Measurements from ENCODE around the gene ITGA4. TPM values are rescaled to one million over a fixed set of nuclear protein-coding genes. Genes with fewer than 3 reads are reported as not detected.

ITGA4 gene
- total RNA-seq, 1 donor from 2014 or later: 0.90 TPM

DNA sequence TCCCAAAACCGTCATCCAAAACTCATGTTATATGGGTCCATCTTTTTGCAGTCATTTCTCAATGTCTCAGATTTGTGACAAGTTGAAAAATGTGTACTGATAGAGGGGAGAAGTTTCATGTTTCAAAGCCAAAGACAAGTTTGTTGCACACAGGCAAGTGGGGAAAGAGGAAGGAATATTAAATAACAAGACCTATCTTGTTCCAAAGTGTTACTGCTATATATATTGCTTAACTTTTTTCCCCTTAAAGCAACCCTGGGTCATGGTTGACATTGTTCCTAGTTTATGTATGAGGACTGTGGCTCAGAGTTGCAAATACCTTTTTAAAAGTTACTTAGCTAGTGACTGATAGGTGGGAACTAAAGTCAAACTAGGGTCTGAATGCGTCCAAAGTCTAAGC lies 1.7 kb downstream of the ITGA4 start:
- no peak for DNase-seq (ENCODE audit: low read depth in 2 of 2)

DNA sequence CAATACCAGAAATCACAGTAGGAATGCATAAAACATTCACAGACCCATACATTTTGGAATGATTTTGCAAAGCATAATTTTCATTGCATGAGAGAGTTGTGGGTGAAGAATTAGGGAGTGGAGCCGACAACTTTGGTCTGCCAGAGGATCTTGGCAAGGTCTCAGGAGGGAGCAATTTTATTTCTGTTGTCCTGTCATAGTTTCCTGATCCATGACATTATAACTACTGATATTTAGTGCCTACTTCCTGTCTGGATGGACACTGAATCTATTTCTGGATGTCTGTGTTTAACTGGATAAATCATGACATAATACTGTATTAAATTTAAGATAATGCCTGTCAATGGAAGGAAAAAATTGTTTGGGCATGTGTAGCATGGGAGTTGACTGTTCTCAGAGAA lies 2.4 kb downstream of the ITGA4 start:
- DNase-seq (ENCODE audit: low read depth in 2 of 2): peak in 1 of 2 donors; percentile 34

GRCh38 chr2:181461056-181461997 lies 4.1 kb downstream of the ITGA4 start:
- DNase-seq (ENCODE audit: low read depth in 2 of 2): no peak

GRCh38 chr2:181462033-181462432 lies 4.8 kb downstream of the ITGA4 start:
- no peak for DNase-seq (ENCODE audit: low read depth in 2 of 2)

DNA sequence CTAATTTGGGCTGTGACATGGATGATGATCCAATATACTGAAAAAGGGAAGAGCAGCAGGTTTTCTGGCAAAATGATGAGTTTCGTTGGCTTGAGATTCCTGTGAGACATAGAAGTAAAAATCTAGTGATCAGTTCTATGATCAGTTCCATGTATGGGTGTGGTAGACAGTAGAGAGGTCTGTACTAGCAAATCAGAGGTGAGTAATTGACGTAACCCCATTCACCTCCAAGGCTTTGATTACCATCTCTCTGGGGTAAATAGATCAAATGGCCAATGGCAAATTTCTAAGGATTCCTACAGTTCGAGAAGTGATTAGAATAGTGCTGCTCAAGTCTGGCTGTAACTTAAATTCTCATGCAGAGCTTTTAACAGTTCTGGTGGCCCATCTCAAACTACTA lies 6.4 kb downstream of the ITGA4 start:
- DNase-seq (ENCODE audit: low read depth in 2 of 2): no peak

DNA sequence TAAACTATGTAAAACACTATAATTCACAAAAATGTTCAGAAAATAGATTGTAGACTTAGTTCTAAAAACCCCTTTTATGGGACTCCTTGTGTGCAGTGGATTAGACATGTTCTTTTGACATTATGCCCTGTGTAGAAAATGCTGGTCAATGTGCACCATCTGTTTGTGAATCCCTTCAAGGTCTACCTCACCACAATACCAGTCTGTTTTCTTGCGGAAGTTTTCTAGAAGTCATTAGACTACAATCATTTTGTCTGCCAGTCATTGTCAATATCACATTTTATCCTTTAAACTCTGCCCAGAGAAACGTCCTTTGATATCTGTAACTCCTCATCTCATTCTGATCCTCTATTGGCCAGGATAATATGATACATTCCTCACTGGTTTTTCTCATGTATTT lies 7.8 kb downstream of the ITGA4 start:
- DNase-seq (ENCODE audit: low read depth in 2 of 2): no peak

DNA sequence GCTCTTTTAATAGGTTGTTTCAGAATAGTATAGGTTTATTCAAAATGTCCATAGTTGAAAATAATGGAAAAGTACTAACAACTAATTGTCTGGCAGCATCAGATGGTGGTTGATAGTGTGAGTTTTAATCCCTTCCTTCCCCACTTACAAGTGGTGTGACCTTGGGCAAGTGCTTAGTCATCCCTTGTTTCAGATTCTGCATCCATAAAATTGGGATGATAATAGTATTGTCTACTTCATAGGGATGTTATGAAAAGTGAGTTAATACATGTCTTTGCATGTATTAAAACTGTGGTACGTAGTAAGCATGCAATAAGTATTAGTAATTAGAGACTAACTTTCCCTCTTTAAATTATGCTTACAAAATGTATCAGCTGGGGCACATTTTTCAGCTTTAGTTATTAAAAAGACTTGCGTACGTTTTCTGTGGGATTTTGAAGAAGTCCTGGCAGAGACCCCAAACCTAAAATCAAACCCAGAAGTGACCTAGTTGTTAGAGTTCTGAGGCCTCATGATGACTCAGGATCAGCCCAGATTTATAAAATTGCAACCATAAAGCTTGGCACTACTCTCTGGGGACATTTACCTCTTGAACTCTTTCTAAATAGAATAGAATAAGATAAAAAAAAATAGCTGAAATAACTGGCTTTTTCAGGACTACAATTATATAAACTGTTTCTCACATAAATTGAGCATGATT lies 8.6 kb downstream of the ITGA4 start:
- peak in 1 of 2 donors; percentile 6 for DNase-seq (ENCODE audit: low read depth in 2 of 2)

DNA sequence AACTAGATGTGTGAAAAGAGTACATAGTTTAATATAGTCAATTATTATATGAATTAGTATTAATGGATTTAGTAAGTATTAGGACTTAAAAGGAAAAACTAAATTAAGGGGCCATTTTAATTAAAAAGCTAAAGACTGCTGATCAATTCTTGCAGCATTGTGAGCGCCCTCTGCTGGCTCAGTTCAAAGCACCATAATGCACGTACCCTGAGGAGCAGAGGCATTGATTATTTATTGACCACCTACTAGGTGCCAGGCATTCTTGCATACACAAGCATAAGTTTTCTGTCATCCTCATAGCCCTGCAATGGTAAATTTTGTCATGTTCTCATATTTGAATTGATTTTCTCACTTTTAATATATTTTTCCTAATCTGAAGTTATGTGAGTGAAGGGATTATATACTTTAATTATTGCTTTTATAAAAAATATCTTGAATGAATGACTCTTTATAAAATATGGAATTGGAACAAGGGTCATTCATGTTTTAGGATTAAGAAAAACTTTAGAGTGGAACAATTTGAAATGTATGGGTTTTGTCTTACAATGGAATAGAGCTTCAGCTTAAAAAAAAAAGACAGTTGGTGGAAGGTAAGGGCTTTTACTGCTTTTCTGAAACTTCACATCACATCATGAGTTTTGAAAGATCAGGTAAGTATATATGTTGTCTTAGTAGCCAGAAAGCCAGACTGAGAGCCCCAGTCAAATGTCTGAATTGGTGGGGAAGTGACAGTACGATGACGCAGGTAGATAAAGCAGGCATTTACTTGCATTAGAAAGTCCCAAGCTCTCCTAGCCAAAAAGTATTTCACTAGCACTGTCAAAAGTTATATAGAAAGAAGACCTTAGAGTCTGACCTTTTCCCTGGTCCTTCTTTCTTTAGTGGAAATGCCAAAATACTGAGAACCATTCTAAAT lies 9.7 kb downstream of the ITGA4 start:
- peak; percentile 39 to 60 for DNase-seq (ENCODE audit: low read depth in 2 of 2)

DNA sequence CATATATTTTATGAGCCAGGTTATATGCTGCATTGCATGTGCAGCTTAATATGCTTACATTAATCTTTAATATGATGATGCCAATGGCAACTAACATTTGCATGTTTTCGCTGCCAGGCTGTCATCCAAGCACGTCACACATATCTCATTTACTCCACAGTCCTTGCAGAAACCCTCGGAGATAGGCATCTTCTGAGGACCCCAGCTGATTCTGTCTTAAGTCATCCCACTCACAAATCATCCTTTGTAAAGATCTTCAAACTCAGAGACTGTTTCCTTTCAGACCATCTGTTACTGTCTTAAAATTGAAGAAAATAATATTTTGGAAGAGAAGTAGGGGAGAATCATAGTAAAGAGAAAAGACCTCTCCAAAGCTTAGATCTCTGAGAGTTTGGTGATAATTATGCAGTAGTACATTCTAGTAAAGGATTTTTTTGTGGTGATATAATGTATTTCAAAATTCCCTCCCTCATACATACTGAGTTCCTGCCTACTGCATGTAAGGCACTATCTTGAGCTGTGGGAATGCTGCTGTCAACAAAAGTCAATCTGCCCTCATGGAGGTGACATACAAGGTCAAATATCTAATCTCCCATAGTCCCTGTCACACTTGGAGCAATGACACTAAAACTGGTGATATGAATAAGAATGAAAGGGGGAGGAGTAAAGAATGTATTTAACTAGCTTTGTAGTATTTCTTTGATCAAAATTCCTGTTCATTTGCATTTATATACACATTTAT lies 11.0 kb downstream of the ITGA4 start:
- DNase-seq (ENCODE audit: low read depth in 2 of 2): no peak

DNA sequence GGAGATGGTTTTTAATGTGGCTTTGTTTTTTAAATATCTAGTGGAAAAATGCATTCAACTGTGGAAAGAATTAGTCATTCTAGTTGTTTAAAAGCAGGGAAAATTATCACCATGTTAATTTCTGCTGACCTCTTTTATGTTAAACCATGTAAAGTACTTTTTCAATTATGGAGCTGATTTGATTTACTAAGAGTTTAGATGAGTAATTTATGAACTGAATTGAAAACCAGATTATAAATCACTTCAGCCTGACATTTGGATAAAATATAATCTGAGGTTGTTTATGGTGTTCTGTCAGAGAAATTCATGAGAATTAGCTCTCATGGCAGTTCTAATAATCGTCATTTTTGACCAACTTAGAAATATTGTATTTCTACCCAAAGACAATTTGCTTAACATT lies 11.6 kb downstream of the ITGA4 start:
- DNase-seq (ENCODE audit: low read depth in 2 of 2): no peak

DNA sequence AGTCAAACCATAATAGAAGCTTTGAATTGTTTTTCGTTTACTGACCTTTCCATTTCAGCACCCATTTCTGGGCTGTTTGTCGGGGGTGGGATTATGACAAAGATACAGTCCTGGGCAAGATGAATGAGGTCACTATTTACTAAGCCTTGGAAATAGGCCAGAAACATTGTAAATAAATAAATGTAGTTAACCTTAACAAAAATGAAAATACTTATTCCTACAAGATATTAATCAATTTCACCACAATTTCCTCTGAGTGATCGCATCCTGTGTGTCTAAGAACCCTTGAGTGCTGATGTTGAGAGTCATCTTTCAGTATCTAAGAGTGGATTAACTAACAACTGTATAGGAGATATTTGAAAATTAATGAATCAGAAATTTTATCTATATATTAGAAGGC lies 14.0 kb downstream of the ITGA4 start:
- DNase-seq (ENCODE audit: low read depth in 2 of 2): no peak

- no peak for DNase-seq (ENCODE audit: low read depth in 2 of 2)
These were observed 14.6 kb downstream of the ITGA4 start for GRCh38 chr2:181471783-181472182.

GRCh38 chr2:181472990-181473389 lies 15.8 kb downstream of the ITGA4 start:
- DNase-seq (ENCODE audit: low read depth in 2 of 2): no peak

DNA sequence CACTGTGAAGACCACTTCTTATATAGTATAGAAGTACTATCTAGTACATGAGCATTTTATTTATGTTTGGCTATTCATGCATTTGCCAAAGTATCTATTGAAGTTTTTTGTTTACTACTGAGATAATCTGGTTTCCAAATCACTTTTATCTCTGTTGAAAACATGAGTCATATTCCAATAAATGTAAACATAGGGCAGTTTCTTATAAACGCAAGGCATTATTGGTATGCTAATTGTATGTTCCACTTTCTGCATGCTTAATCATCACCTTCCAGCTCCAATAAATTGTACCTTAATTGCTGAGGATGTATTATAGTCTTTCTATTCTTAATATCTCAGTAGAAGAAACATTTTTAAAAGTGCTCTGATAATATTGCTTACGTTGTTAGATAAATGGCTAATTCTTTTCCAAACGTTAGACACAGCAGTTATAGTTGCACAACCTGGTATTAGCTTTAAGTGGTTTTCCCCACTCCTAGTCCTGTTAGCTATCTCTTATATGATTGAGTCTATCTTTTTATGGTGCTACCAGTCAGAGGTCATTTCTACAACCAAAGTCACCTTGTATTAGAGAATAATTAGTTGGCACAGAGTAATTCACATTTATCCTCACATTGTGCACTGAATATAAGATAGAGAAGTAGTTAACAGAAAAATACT lies 17.2 kb downstream of the ITGA4 start:
- no peak for DNase-seq (ENCODE audit: low read depth in 2 of 2)

GRCh38 chr2:181483211-181483610 lies 26.0 kb downstream of the ITGA4 start:
- DNase-seq (ENCODE audit: low read depth in 2 of 2): no peak

DNA sequence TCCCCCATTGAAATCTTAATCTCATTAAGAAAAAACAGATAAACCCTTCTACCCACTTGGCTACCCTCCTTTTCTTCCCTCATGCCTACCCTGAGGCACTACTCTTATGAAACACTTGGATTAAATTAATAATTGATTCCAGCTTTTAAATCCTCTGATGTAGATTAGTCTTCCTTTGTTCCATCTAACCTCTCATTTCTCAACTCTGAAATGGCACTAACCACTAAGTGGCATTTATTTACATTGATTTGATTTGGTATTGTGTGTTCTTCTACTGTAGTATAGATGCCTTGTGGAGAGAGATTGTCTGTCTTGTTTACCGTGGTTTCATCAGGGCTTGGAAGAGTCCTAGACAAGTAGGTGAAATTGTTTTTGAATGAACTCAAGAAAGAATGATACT lies 26.7 kb downstream of the ITGA4 start:
- no peak for DNase-seq (ENCODE audit: low read depth in 2 of 2)

DNA sequence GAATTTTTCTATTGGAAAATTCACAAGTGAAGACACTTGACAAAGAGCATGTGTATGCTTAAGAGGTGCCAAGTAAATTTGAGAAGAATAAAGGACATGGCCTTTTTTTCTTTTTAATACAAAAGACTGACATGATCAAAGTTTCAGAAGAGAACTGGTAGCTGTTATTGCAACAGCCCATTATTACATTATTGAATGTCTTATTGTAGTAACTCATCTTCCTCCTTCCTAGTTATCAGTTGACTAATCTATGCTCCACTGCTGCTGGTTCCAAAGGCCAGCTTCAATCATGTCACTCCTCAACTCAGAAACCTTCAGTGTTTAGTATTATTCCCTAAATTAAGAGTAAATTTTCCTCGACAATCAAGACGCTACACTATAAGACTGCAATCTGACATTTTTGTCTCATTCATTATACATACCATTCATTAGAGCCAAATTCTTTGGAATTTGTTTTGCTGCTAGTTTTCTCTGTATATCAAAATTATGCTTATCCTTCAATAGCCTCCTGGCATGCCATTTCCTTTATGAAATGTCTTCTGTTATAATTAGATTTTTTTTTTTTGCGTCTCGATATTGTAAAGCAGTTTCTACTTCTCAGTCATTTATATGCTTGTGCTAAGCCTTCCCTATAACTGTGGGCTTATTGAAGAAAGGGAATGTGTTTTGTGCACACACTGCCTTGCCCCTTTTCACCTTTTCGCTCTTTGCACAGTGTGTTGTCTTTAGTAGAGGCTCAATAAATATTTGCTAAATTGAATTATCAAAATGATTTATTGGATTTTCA lies 27.9 kb downstream of the ITGA4 start:
- no peak for DNase-seq (ENCODE audit: low read depth in 2 of 2)

- no peak for DNase-seq (ENCODE audit: low read depth in 2 of 2)
These were observed 28.4 kb downstream of the ITGA4 start for GRCh38 chr2:181485638-181485946.

- DNase-seq (ENCODE audit: low read depth in 2 of 2): no peak
These were observed 42.0 kb downstream of the ITGA4 start for GRCh38 chr2:181499231-181499630.

DNA sequence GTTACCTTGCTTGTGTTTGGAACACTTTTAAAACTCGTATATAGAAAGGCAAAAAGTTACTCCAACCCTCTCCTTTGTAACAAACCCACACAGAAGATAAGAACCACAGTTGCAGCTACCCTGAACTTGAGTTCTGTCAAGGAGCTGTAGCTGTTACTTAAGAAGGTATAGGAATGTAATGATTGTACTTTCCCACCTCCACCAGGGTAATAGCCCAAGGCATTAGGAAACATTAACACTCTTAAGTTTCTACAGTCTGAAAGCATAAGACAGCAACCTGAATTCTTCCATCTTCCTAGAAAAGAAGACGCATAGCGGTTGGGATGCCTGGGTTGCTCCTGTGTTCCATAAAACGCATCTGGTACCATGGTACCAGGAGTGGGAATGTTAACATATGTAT lies 43.0 kb downstream of the ITGA4 start:
- DNase-seq (ENCODE audit: low read depth in 2 of 2): no peak
